ENCODE measurements around the gene ACKR2.

ACKR2 gene

DNA sequence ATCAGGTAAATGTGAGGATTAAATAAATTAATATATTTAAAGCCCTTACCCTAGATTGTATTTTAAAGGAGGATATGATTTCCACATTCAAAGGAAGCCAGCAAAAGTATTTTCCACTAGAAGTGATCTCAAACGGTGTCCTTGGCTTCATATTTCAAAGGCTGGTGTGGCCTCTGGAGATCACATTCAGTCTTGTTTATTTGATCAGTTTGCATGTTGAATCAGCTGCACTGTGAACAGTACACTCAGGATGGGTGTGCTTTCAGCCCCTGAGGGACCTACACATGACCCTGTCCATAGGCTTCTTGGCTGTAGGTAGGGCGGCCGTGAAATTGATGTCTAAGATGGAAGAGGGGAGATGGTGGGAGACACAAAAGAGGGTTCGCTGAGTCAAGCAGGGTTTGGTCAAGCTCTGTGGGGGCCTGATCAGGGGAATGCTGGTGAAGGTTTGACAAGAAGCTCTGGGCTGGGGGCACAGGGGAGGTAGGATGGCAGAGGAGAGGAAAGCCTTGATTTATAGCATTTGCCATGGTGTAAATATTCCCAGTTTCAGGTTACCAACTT, 44.6 kb downstream of the ACKR2 start:
- Histone ChIP-seq H3K36me3 (no peaks in the 10 kb centered on the region), H3K9ac (no peak overlapping the region), H3K27me3 (no peaks in the 10 kb centered on the region), H3K27ac (no peak overlapping the region), H3K4me3 (no peak overlapping the region), H3K4me1 (peaks cover 14 to 54% (median 43%) of the 10 kb centered on the region in 10 experiments), H3K4me2 (peak overlapping the region in 7 of 11 experiments; percentile 71 to 87 (median 78); a peak in 11 of 22 replicates), H3K9me3 (replicated peaks in 1 of 11) (no peaks in the 10 kb centered on the region), H4K20me1 (no peaks in the 10 kb centered on the region)
- no peak for TF ChIP-seq Cebpa-rat (IDR thresholded peaks at IDR 0.05)

DNA sequence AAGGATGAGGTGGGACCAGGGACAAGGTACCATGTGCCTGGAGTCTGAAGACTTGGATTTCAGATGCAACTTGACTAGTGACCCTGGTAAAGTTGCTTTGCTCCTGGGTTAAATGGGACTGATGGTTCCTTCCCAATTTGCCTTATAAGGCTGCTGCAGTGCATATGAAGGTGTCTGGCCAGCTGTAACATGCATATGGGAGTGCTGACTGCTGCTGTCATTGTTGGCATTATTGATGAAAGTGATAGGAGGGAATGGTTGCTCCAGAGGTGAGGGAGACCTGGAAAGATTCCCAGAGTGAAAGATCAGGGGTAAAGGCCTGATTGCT, 45.9 kb downstream of the ACKR2 start:
- no peaks in the 10 kb centered on the region for H3K27me3 ChIP-seq
- H3K9me3 ChIP-seq (replicated peaks in 1 of 11) = no peaks in the 10 kb centered on the region
- peaks cover 14 to 53% (median 38%) of the 10 kb centered on the region in 10 experiments for H3K4me1 ChIP-seq
- H3K4me2 ChIP-seq = no peak overlapping the region
- no peaks in the 10 kb centered on the region for H3K36me3 ChIP-seq
- no peaks in the 10 kb centered on the region for H4K20me1 ChIP-seq
- TF ChIP-seq Cebpa-rat (IDR thresholded peaks at IDR 0.05) = no peak
- no peak overlapping the region for H3K27ac ChIP-seq
- H3K9ac ChIP-seq = no peak overlapping the region
- H3K4me3 ChIP-seq = no peak overlapping the region

DNA sequence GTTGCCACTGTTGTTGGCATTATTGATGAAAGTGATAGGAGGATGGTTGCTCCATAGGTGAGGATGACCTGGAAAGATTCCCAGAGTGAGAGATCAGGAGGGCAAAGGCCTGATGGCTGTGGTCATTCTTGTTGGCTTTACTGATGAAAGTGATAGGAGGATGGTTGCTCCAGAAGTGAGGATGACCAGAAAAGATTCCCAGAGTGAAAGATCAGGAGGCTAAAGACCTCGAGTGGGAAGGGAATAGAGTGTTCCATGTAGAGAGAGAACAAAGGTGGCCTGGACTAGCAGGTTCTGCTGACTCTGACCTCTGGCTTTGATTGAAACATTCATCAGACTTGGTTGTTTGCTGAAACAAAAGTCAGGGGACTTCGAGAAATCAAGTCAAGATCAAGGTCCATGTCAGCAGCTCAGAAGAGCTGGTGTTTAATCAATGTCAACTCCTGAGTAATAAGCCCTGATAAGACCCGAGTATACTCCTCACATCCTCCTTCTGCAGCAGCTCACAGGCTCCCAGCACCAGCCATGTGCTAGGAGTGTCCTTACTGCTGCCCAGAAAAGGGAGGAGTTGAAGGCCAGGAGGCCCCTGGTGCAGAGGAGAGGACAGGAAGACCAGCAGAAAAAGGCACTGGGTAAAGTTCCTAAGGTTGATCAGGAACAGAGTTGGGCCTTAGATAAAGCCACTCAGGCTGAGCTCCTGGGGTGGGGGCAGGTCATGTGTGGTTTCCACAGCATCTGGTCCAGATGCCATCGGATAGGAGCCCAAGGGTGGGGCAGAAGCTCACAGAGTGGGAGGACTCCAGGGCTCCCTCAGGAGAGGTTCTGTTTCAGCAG, 46.5 kb downstream of the ACKR2 start:
- no peak overlapping the region for H3K9ac ChIP-seq
- H3K4me1 ChIP-seq = peaks cover 14 to 47% (median 38%) of the 10 kb centered on the region in 10 experiments
- no peak overlapping the region for H3K4me3 ChIP-seq
- H3K9me3 ChIP-seq (replicated peaks in 1 of 11) = no peaks in the 10 kb centered on the region
- no peaks in the 10 kb centered on the region for H4K20me1 ChIP-seq
- peak overlapping the region in 5 of 11 experiments; percentile 0 to 31 (median 24); a peak in 7 of 22 replicates for H3K4me2 ChIP-seq
- no peaks in the 10 kb centered on the region for H3K27me3 ChIP-seq
- no peaks in the 10 kb centered on the region for H3K36me3 ChIP-seq
- no peak for TF ChIP-seq Cebpa-rat (IDR thresholded peaks at IDR 0.05)
- H3K27ac ChIP-seq = no peak overlapping the region

DNA sequence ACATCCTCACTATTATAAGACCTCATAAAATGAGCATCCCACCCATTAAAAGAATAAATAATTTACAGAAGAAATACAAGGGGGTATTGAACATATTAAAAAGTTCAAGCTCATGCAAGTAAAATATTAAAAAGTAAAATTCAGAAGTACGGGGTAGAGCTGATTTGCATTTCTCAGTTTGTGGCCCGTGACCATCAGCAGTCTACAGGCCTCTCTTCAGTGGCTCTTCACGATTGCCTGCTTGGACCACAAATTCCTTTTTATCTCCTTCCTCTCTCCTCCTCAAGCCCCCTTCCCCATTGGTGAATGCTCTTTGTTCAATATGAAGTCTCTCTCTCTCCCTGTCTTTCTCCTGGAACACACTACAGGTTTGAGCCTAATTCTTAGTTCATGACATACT, 47.3 kb downstream of the ACKR2 start:
- Histone ChIP-seq H3K9me3 (replicated peaks in 1 of 11) (no peaks in the 10 kb centered on the region), H3K9ac (no peak overlapping the region), H3K4me3 (no peak overlapping the region), H3K4me1 (peaks cover 14 to 39% (median 30%) of the 10 kb centered on the region in 10 experiments), H3K4me2 (peak overlapping the region in 4 of 11 experiments; percentile 0 to 26 (median 14); a peak in 4 of 22 replicates), H3K36me3 (no peaks in the 10 kb centered on the region), H3K27me3 (no peaks in the 10 kb centered on the region), H3K27ac (no peak overlapping the region), H4K20me1 (no peaks in the 10 kb centered on the region)
- no peak for TF ChIP-seq Cebpa-rat (IDR thresholded peaks at IDR 0.05)

DNA sequence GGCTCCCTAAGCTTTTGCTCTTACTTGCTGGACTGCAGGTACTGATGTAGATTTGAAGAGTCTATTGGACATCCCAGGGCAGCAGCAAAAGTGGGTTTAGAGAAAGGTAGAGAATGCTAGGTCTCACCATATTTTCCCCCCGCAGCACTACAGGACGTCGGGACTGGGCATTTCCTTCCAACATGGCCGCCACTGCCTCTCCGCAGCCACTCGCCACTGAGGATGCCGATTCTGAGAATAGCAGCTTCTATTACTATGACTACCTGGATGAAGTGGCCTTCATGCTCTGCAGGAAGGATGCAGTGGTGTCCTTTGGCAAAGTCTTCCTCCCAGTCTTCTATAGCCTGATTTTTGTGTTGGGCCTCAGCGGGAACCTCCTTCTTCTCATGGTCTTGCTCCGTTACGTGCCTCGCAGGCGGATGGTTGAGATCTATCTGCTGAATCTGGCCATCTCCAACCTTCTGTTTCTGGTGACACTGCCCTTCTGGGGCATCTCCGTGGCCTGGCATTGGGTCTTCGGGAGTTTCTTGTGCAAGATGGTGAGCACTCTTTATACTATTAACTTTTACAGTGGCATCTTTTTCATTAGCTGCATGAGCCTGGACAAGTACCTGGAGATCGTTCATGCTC, 55.2 kb downstream of the ACKR2 start:
- Histone ChIP-seq H3K4me1 (no peaks in the 10 kb centered on the region), H3K4me3 (no peak overlapping the region), H4K20me1 (no peaks in the 10 kb centered on the region), H3K27me3 (no peaks in the 10 kb centered on the region), H3K9ac (no peak overlapping the region), H3K9me3 (replicated peaks in 1 of 11) (no peaks in the 10 kb centered on the region), H3K27ac (no peak overlapping the region), H3K36me3 (no peaks in the 10 kb centered on the region), H3K4me2 (no peak overlapping the region)
- TF ChIP-seq Cebpa-rat (IDR thresholded peaks at IDR 0.05) = no peak

DNA sequence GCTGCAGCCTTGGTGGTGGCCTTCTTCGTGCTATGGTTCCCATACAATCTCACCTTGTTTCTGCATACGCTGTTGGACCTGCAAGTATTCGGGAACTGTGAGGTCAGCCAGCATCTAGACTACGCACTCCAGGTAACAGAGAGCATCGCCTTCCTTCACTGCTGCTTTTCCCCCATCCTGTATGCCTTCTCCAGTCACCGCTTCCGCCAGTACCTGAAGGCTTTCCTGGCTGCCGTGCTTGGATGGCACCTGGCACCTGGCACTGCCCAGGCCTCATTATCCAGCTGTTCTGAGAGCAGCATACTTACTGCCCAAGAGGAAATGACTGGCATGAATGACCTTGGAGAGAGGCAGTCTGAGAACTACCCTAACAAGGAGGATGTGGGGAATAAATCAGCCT, 56.0 kb downstream of the ACKR2 start:
- Histone ChIP-seq H3K36me3 (no peaks in the 10 kb centered on the region), H3K9me3 (replicated peaks in 1 of 11) (no peaks in the 10 kb centered on the region), H3K9ac (no peak overlapping the region), H4K20me1 (no peaks in the 10 kb centered on the region), H3K4me1 (no peaks in the 10 kb centered on the region), H3K27ac (no peak overlapping the region), H3K4me3 (no peak overlapping the region), H3K27me3 (no peaks in the 10 kb centered on the region), H3K4me2 (no peak overlapping the region)
- no peak for TF ChIP-seq Cebpa-rat (IDR thresholded peaks at IDR 0.05)

DNA sequence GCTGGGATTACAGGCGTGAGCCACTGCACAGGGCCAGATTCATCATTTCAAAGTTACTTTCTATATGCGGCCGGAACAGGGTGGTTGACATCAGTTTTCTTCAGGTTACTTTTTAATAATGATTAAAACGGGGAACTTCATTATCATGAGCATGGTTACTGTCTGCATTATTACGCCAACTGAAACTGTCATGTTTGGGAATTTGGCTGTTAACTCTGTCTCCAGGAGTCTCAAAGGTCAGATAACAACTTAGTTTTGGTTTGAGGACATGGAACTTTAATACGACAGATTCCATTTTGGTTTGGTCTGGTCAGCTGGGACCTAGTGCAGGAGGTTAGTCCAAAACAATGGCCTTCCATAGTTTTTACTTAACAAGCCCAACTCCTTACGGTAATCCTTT, 57.9 kb downstream of the ACKR2 start:
- Histone ChIP-seq H3K27ac (no peak overlapping the region), H3K9me3 (replicated peaks in 1 of 11) (no peaks in the 10 kb centered on the region), H3K27me3 (no peaks in the 10 kb centered on the region), H3K4me3 (no peak overlapping the region), H4K20me1 (no peaks in the 10 kb centered on the region), H3K36me3 (no peaks in the 10 kb centered on the region), H3K4me1 (no peaks in the 10 kb centered on the region), H3K9ac (no peak overlapping the region), H3K4me2 (no peak overlapping the region)
- TF ChIP-seq Cebpa-rat (IDR thresholded peaks at IDR 0.05) = no peak

DNA sequence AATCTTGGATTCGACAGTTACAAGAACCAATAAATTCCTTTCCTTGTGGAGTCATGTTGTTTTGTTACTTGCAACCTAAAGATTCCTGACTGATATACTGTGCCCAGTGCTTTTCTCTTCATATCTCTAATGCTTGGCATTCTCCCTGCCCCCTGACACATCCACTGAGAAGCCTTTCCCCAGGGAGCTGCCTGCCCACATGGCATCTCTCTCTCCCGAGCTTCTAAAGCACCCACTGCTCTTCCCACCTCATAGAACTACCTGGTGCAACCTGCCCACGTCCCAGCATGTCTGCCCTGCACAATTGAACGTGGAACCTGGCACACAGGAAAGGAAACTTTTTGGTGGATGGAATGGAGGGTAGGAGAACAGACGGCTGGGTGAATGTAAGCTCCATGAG, 59.6 kb downstream of the ACKR2 start:
- Histone ChIP-seq H3K36me3 (no peaks in the 10 kb centered on the region), H3K27ac (no peak overlapping the region), H3K4me2 (no peak overlapping the region), H3K9me3 (replicated peaks in 1 of 11) (no peaks in the 10 kb centered on the region), H3K9ac (no peak overlapping the region), H3K27me3 (no peaks in the 10 kb centered on the region), H3K4me1 (no peaks in the 10 kb centered on the region), H3K4me3 (no peak overlapping the region), H4K20me1 (no peaks in the 10 kb centered on the region)
- TF ChIP-seq Cebpa-rat (IDR thresholded peaks at IDR 0.05) = no peak

DNA sequence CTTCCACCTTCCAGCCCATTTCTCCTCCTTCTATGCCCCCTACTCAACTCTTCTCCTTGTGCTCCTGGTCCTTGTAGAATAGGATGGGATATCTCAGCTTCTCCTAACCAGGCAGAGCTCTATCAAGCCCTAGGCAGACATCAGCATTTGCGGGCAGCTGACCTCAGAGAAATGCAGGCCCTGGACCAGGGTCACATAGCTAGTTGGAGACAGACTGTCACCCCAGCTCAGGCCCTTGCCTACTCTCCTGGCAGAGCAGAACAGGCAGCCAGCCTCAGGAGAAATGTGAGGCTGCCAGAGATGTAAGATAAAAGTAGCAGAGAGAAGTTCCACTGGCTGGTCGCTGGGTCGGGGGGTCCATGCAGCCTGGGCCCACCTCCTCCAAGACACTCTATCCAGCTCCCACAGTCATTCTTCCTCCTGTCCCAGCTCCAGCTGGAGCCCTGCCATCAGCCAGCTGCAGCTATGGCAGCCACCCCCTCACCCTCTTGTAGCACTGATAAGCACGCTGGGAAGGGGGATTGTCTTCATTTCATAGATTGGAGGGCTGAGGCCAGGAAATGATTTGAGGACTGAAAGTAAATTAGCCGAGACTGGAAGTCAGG, 62.4 kb downstream of the ACKR2 start:
- no peak overlapping the region for H3K9ac ChIP-seq
- H3K4me1 ChIP-seq = no peaks in the 10 kb centered on the region
- H3K4me2 ChIP-seq = no peak overlapping the region
- no peaks in the 10 kb centered on the region for H3K9me3 ChIP-seq (replicated peaks in 1 of 11)
- no peak for TF ChIP-seq Cebpa-rat (IDR thresholded peaks at IDR 0.05)
- no peaks in the 10 kb centered on the region for H4K20me1 ChIP-seq
- no peak overlapping the region for H3K27ac ChIP-seq
- no peak overlapping the region for H3K4me3 ChIP-seq
- no peaks in the 10 kb centered on the region for H3K36me3 ChIP-seq
- H3K27me3 ChIP-seq = no peaks in the 10 kb centered on the region
